ENCODE measurements around the gene GSK3A. TPM values are rescaled to one million over a fixed set of nuclear protein-coding genes. Genes with fewer than 3 reads are reported as not detected.

Gene GSK3A
- total and polyA plus RNA-seq, 2 experiments from 2014 or later: 32.2 to 36.6 TPM

- no peak for DNase-seq (ENCODE audit: low spot score)
- Histone ChIP-seq H3K4me1 (ENCODE audit: insufficient read depth) (no peaks in the 10 kb centered on the region), H3K9me3 (ENCODE audit: low read depth) (no peaks in the 10 kb centered on the region), H3K27me3 (no peaks in the 10 kb centered on the region), H2AFZ (no peak overlapping the region), H3K9me2 (replicated peaks; ENCODE audit: insufficient read depth) (no peaks in the 10 kb centered on the region), H4K20me1 (ENCODE audit: insufficient read depth, poor library complexity, severe bottlenecking) (peaks cover 21% of the 10 kb centered on the region), H3K79me2 (no peaks in the 10 kb centered on the region), H3K4me3 (no peak overlapping the region), H3K4me2 (no peak overlapping the region), H3K36me3 (replicated peaks; ENCODE audit: insufficient read depth, low read depth) (no peaks in the 10 kb centered on the region), H3K27ac (no peak overlapping the region)
- 94% methylated on average over 32 of the region's 32 CpGs for WGBS (ENCODE audit: low lambda C conversion rate, missing lambda C conversion rate)
- TF ChIP-seq EZH2phosphoT487 (IDR thresholded peaks at IDR 0.05; ENCODE audit: low read depth, severe bottlenecking, unreplicated experiment) (no peak), CTCF (IDR thresholded peaks at IDR 0.05; ENCODE audit: poor library complexity) (no peak), EZH2 (IDR thresholded peaks at IDR 0.05; ENCODE audit: borderline replicate concordance) (no peak)
These were observed 42.8 kb downstream of the GSK3A start for GRCh38 chr19:42199440-42200115.

DNA sequence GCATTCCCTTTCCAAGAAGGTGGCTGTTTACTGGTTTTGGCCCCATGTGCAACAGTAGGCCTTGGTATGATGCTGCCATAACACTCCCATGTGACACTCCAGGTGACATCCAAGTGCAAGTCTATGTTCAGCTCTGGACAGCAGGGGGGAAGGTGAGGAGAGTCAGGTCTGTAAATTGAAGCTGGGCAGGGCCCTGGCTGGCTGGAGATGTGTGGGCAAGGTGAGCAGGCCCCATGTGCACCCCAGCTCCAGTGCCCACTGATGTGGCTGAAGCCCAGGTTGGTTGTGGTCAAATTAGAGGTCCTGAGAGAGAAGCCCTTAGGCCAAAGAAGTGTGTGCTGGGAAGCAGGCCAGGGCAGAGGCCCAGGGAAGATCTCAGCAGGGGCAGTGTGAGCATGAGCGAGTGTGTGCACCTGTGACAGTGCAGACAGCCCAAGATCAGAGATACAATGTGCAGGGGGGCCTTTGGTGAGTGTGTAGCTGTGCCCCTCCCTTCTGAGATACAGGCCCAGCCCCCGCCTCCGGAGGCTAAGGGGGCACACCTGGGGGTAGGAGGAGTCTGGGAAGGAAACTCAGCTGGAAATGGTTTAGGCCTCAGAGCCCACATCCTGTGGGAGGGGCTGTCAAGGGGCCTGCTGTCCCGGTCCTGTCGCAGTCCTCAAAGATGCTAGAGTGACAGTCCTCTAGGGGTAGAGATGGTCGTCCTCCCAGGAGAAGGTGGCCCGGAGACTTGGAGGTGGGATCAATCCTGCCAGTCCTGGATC lies 43.5 kb downstream of the GSK3A start:
- Histone ChIP-seq H3K4me1 (ENCODE audit: insufficient read depth) (no peaks in the 10 kb centered on the region), H2AFZ (no peak overlapping the region), H3K9me3 (ENCODE audit: low read depth) (no peaks in the 10 kb centered on the region), H3K79me2 (no peaks in the 10 kb centered on the region), H3K27me3 (no peaks in the 10 kb centered on the region), H3K4me3 (no peak overlapping the region), H3K36me3 (replicated peaks; ENCODE audit: insufficient read depth, low read depth) (no peaks in the 10 kb centered on the region), H4K20me1 (ENCODE audit: insufficient read depth, poor library complexity, severe bottlenecking) (peaks cover 21% of the 10 kb centered on the region), H3K4me2 (no peak overlapping the region), H3K27ac (no peak overlapping the region), H3K9me2 (replicated peaks; ENCODE audit: insufficient read depth) (no peaks in the 10 kb centered on the region)
- WGBS (ENCODE audit: low lambda C conversion rate, missing lambda C conversion rate): 79% methylated on average over 7 of the region's 7 CpGs
- no peak for DNase-seq (ENCODE audit: low spot score)
- TF ChIP-seq CTCF (IDR thresholded peaks at IDR 0.05; ENCODE audit: poor library complexity) (no peak), EZH2 (IDR thresholded peaks at IDR 0.05; ENCODE audit: borderline replicate concordance) (no peak), EZH2phosphoT487 (IDR thresholded peaks at IDR 0.05; ENCODE audit: low read depth, severe bottlenecking, unreplicated experiment) (no peak)

DNA sequence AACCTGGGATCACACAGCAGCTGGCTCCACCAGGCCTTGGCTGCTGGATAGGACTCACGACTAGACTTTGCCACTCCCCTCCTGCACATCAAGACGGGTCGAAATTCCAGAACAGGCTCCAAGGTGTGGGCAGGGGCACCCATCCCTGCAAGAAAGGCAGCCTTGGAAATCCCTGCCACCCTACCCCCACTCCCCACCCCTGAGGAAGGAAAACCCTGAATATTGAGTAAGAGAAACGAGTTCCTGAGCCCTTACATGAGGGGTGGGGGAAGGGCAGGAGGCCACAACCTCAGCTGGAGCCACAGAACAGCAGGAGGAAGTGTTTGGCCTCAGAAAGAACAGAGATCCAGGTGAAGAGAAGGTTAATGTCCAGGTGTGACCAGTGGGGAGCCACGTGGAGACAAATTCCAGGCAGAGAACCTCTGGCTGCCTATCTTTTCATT lies 45.0 kb downstream of the GSK3A start:
- Histone ChIP-seq H3K9me3 (ENCODE audit: low read depth) (no peaks in the 10 kb centered on the region), H3K4me1 (ENCODE audit: insufficient read depth) (no peaks in the 10 kb centered on the region), H3K79me2 (no peaks in the 10 kb centered on the region), H4K20me1 (ENCODE audit: insufficient read depth, poor library complexity, severe bottlenecking) (peaks cover 8% of the 10 kb centered on the region), H3K27ac (no peak overlapping the region), H3K36me3 (replicated peaks; ENCODE audit: insufficient read depth, low read depth) (no peaks in the 10 kb centered on the region), H3K27me3 (no peaks in the 10 kb centered on the region), H3K4me2 (no peak overlapping the region), H2AFZ (no peak overlapping the region), H3K4me3 (no peak overlapping the region), H3K9me2 (replicated peaks; ENCODE audit: insufficient read depth) (no peaks in the 10 kb centered on the region)
- peak; percentile 32 for DNase-seq (ENCODE audit: low spot score)
- 60% methylated on average over 5 of the region's 5 CpGs for WGBS (ENCODE audit: low lambda C conversion rate, missing lambda C conversion rate)
- TF ChIP-seq CTCF (IDR thresholded peaks at IDR 0.05; ENCODE audit: poor library complexity) (no peak), EZH2 (IDR thresholded peaks at IDR 0.05; ENCODE audit: borderline replicate concordance) (no peak), EZH2phosphoT487 (IDR thresholded peaks at IDR 0.05; ENCODE audit: low read depth, severe bottlenecking, unreplicated experiment) (no peak)
